Motor neuron (in vitro differentiated cells): Measurements from ENCODE around the gene AMPD2. TPM values are rescaled to one million over a fixed set of nuclear protein-coding genes. Genes with fewer than 3 reads are reported as not detected.
A peak's percentile ranks its signal among the peaks of the same experiment; 100 is the strongest.

Experiments used
- ATAC-seq, 8 experiments: fragments of 200-7000 bp; cut with Tn5 transposase; replicated peaks in 6 of 8; 2 replicates each; pipeline ENCODE4 v1.8.0; 2021; ENCODE audit warnings: mild to moderate bottlenecking in 8 of 8, moderate library complexity in 8 of 8
- H3K27ac ChIP-seq, 2 donors: fragments of 250-450 bp; sonication (Bioruptor Pico); 2 replicates each; pipeline ENCODE4 v1.9.0; 2021; ENCODE audit warnings: antibody characterized with exemption in 2 of 2, mild to moderate bottlenecking in 2 of 2, moderate library complexity in 1 of 2
- H3K4me1 ChIP-seq, 2 donors: fragments of 250-450 bp; sonication (Bioruptor Pico); replicated peaks in 1 of 2; 2 replicates each; pipeline ENCODE4 v1.6.1; 2021; ENCODE audit warnings: antibody characterized with exemption in 2 of 2, mild to moderate bottlenecking in 2 of 2, moderate library complexity in 1 of 2
- H3K4me3 ChIP-seq, 5 donors: fragments of 250-450 bp; sonication (Bioruptor Pico); 2 replicates each; pipeline ENCODE4 v1.9.0; 2021; ENCODE audit warnings: antibody characterized with exemption in 5 of 5, mild to moderate bottlenecking in 5 of 5, moderate library complexity in 4 of 5
- WGBS, 10 experiments: fragments of 450-650 bp; shearing (Covaris generic); methylation state at CpG; one replicate each; pipeline ENCODE4 v1.0.0; 2022; 5-methylcytosine and 5-hydroxymethylcytosine counted together
- in situ Hi-C, 9 experiments: fragments of 400-800 bp; cut with MboI; loops; one replicate each; pipeline ENCODE4 v1.15.0; 2021; ENCODE audit warnings: low sequenced_read_pairs in 9 of 9, low pct_unique_long_range_greater_than_20kb in 2 of 9; ENCODE audit not compliant: unreplicated experiment in 9 of 9
- total RNA-seq, 8 experiments: library from RNA; unstranded; fragments of 300-600 nt; gene quantifications; 2 replicates each; pipeline versions ENCODE4 v1.2.3 to v1.2.4, GENCODE V29; 2022

AMPD2 gene
- total RNA-seq: 100 to 1,000 TPM in 1 of 8 experiments, 10 to 100 TPM in 7; 46.3 to 100 (median 61.3) TPM

GRCh38 chr1:109619576-109620400, at the start of gene AMPD2, which contains the start of gene GNAT2:
TSS of gene AMPD2 (plus strand) at chr1:109619837. CDS start at chr1:109621176, 1,339 bp downstream.
TSS of gene GNAT2 (minus strand) at chr1:109619616. CDS start at chr1:109612870, 6,746 bp downstream.
- H3K4me3 ChIP-seq: peak within 1 kb of the TSS; percentile 51 to 72 (median 66)
- WGBS, 10 experiments: 0 to 26% (median 4%) methylated on average over 1 to 22 of the region's 47 CpGs; no CpG with 5 or more reads in 3 of the 10 experiments
- in situ Hi-C loops: loop anchor here in 1 of 9 experiments (10.0 kb wide), 1 partner anchor 75 kb away; the partner anchor contains the start of gene GNAI3
- peaks cover 62 to 66% of the 10 kb centered on the region in 2 donors for H3K4me1 ChIP-seq
- ATAC-seq: peak; percentile 8 to 52 (median 45)
- H3K27ac ChIP-seq: peak within 1 kb of the TSS; percentile 88 to 92

GRCh38 chr1:109570414-109570813, 49.2 kb upstream of the AMPD2 start:
- in situ Hi-C loops: no loop called here
- no peaks in the 10 kb centered on the region for H3K4me1 ChIP-seq
- peak in 3 of 8 experiments; percentile 25 to 46 (median 44) for ATAC-seq
- H3K4me3 ChIP-seq: no peak overlapping the region
- 36 to 100% (median 85%) methylated on average over 2 to 3 of the region's 3 CpGs for WGBS, 10 experiments
- no peak overlapping the region for H3K27ac ChIP-seq

GRCh38 chr1:109573785-109574184, 45.9 kb upstream of the AMPD2 start:
- WGBS, 10 experiments: 67 to 100% (median 93%) methylated on average over 1 to 2 of the region's 2 CpGs

GRCh38 chr1:109578947-109579443, 40.6 kb upstream of the AMPD2 start:
- 0 to 100% (median 86%) methylated on average over 1 to 3 of the region's 3 CpGs; no CpG with 5 or more reads in 1 of the 10 experiments for WGBS, 10 experiments
- ATAC-seq: peak in 2 of 8 experiments; percentile 38 to 58
- in situ Hi-C loops: no loop called here
- no peaks in the 10 kb centered on the region for H3K4me1 ChIP-seq
- no peak overlapping the region for H3K27ac ChIP-seq
- no peak overlapping the region for H3K4me3 ChIP-seq

More at GRCh38 chr1:109573785-109574184, 45.9 kb upstream of the AMPD2 start:
- no peak for ATAC-seq
- Histone ChIP-seq H3K4me1 (no peaks in the 10 kb centered on the region), H3K27ac (no peak overlapping the region), H3K4me3 (no peak overlapping the region)
- in situ Hi-C loops: no loop called here

- in situ Hi-C loops: no loop called here
- H3K4me1 ChIP-seq: no peaks in the 10 kb centered on the region
- 63 to 100% (median 100%) methylated on average over 1 of the region's 1 CpG; no CpG with 5 or more reads in 2 of the 10 experiments for WGBS, 10 experiments
- peak in 3 of 8 experiments; percentile 42 to 69 (median 49) for ATAC-seq
- H3K4me3 ChIP-seq: no peak overlapping the region
- no peak overlapping the region for H3K27ac ChIP-seq
Observed at GRCh38 chr1:109579491-109579890, 40.1 kb upstream of the AMPD2 start.

GRCh38 chr1:109582021-109582420, 37.6 kb upstream of the AMPD2 start:
- ATAC-seq: no peak
- in situ Hi-C loops: no loop called here
- Histone ChIP-seq H3K4me3 (no peak overlapping the region), H3K27ac (no peak overlapping the region), H3K4me1 (no peaks in the 10 kb centered on the region)
- 61 to 100% (median 100%) methylated on average over 1 to 2 of the region's 2 CpGs; no CpG with 5 or more reads in 2 of the 10 experiments for WGBS, 10 experiments

- no peak overlapping the region for H3K4me3 ChIP-seq
- in situ Hi-C loops: no loop called here
- H3K4me1 ChIP-seq: no peaks in the 10 kb centered on the region
- WGBS, 10 experiments: 78 to 100% (median 100%) methylated on average over 1 of the region's 1 CpG
- H3K27ac ChIP-seq: no peak overlapping the region
- no peak for ATAC-seq
Observed at GRCh38 chr1:109584766-109585165, 34.9 kb upstream of the AMPD2 start.

GRCh38 chr1:109586055-109586454, 33.6 kb upstream of the AMPD2 start:
- Histone ChIP-seq H3K4me1 (no peaks in the 10 kb centered on the region), H3K27ac (no peak overlapping the region), H3K4me3 (no peak overlapping the region)
- WGBS, 10 experiments: 60 to 100% (median 100%) methylated on average over 1 to 3 of the region's 3 CpGs; no CpG with 5 or more reads in 1 of the 10 experiments
- no peak for ATAC-seq
- in situ Hi-C loops: no loop called here

- H3K4me1 ChIP-seq: no peaks in the 10 kb centered on the region
- in situ Hi-C loops: no loop called here
- no peak overlapping the region for H3K4me3 ChIP-seq
- H3K27ac ChIP-seq: no peak overlapping the region
- 71 to 100% (median 93%) methylated on average over 1 to 3 of the region's 3 CpGs for WGBS, 10 experiments
- no peak for ATAC-seq
Observed at GRCh38 chr1:109589177-109589576, 30.5 kb upstream of the AMPD2 start.

- no peak for ATAC-seq
Observed at GRCh38 chr1:109589679-109590078, 30.0 kb upstream of the AMPD2 start.

GRCh38 chr1:109592916-109593315, 26.7 kb upstream of the AMPD2 start:
- Histone ChIP-seq H3K4me3 (no peak overlapping the region), H3K4me1 (no peaks in the 10 kb centered on the region), H3K27ac (no peak overlapping the region)
- in situ Hi-C loops: no loop called here
- ATAC-seq: peak in 2 of 8 experiments; percentile 53 to 70

More at GRCh38 chr1:109589679-109590078, 30.0 kb upstream of the AMPD2 start:
- in situ Hi-C loops: no loop called here
- Histone ChIP-seq H3K4me3 (no peak overlapping the region), H3K27ac (no peak overlapping the region), H3K4me1 (no peaks in the 10 kb centered on the region)

- in situ Hi-C loops: no loop called here
- Histone ChIP-seq H3K4me3 (no peak overlapping the region), H3K27ac (no peak overlapping the region), H3K4me1 (no peaks in the 10 kb centered on the region)
- ATAC-seq: no peak
- 46 to 100% (median 95%) methylated on average over 1 to 2 of the region's 2 CpGs for WGBS, 10 experiments
Observed at GRCh38 chr1:109595531-109595930, 24.1 kb upstream of the AMPD2 start.

- H3K4me1 ChIP-seq: no peaks in the 10 kb centered on the region
- 70 to 100% (median 82%) methylated on average over 1 of the region's 1 CpG; no CpG with 5 or more reads in 3 of the 10 experiments for WGBS, 10 experiments
- H3K27ac ChIP-seq: no peak overlapping the region
- ATAC-seq: peak in 1 of 8 experiments; percentile 36
- in situ Hi-C loops: no loop called here
- H3K4me3 ChIP-seq: no peak overlapping the region
Observed at GRCh38 chr1:109598156-109598555, 21.5 kb upstream of the AMPD2 start.
